GM15510 (cell line): ENCODE results near the gene PPP3R2.

Experiments
- POLR2A ChIP-seq: IDR thresholded peaks from 3 replicates; pipeline ENCODE4 v1.6.1; 2011; ENCODE audit warnings: borderline replicate concordance; ENCODE audit not compliant: insufficient read length; ENCODE audit errors: extremely low read depth

The PPP3R2 gene

GRCh38 chr9:101567725-101568350, 26.9 kb downstream of the PPP3R2 start:
- TF ChIP-seq POLR2A = no peak

- no peak for TF ChIP-seq POLR2A
Observed at GRCh38 chr9:101566904-101567724, 27.7 kb downstream of the PPP3R2 start.

GRCh38 chr9:101564252-101564651, 30.5 kb downstream of the PPP3R2 start:
- TF ChIP-seq POLR2A = no peak

GRCh38 chr9:101562966-101563365, 31.8 kb downstream of the PPP3R2 start:
- no peak for TF ChIP-seq POLR2A

GRCh38 chr9:101561740-101562139, 33.0 kb downstream of the PPP3R2 start:
- TF ChIP-seq POLR2A = no peak

GRCh38 chr9:101543098-101543735, 51.6 kb downstream of the PPP3R2 start:
- TF ChIP-seq POLR2A = no peak
